Measurements from ENCODE around the gene MBNL1.

MBNL1 gene

DNA sequence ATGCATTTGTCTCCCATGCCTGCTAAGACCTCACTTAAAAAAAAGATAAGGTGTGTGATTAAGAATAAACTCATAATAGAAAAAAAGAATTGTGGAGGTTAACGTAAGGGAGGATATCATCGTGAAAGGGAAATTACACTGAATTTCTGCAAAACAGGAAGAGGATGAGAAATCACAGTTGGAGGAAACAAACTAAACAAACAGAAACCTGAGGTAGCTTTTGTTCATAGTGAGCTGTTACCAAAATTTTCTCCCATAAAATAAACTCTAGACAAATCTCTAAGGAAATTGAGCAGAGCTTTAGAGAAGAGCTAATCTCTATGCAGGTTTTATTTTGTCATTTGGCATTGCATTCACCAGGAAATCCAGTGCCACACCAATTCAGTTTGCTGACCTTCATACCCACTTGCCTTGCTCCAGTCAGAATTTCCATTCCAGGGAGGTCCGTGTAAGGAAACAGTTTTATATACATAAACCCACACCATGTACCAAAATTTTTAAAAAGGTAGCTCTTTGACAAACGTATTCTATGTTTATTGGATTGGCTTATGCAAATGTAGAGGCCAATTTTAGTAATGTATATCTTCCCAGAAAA lies 231.2 kb downstream of the MBNL1 start:
- DNase-seq = no peak

DNA sequence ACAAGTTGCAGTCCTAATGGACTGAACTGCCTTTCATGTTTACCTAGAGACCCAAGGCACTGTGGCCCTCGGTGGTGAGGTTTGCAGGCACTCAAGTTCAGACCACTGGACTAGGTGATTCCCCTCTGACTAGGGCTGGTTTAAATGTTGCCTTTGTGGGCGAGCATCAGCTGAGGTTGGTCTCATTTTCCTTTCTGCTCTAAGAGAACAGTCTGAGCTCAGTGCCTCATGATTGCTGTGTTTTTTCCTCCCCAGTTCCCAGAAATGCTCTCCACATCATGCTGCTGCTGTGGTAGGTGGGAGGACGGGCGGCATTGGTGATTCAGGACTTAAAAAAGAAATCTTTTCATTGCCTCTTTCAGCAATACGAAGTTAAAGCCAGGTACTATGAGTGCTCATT lies 237.2 kb downstream of the MBNL1 start:
- DNase-seq = no peak

DNA sequence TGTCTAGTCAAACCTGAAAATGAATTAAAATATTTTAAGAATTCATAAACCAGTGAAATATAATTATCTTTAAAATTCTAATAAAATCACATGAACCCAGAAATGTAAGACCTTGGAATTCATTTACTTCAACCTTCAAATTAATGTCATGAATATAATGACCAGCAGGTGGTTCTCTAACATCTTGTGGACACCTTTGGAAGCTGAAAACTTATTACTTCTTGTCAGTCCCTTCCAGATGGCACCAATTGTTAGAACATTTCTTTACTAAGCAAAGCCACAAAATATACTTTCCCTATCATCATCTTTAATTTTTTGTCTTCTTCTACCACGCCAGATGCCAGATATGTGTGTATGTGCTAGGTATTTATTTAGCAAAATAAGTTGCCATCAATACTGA lies 240.0 kb downstream of the MBNL1 start:
- peak; percentile 6 for DNase-seq

GRCh38 chr3:152511904-152512303 lies 243.2 kb downstream of the MBNL1 start:
- DNase-seq = no peak

- DNase-seq = no peak
These were observed 244.7 kb downstream of the MBNL1 start for GRCh38 chr3:152513301-152513960.
